Measurements from ENCODE around the gene SLC9A3.

GRCh38 chr5:454936-455335 lies 69.3 kb downstream of the SLC9A3 start:
- TF ChIP-seq CTCF (CRISPR knock-in tag; IDR thresholded peaks at IDR 0.05) (no peak), ZBTB40 (IDR thresholded peaks at IDR 0.05) (no peak), ZBTB40 (CRISPR knock-in tag; IDR thresholded peaks at IDR 0.05) (no peak), MTERF4 (CRISPR knock-in tag; IDR thresholded peaks at IDR 0.05) (no peak)

Data from HepG2 (cell line).